Astrocyte of the spinal cord (primary cell): ENCODE results near the gene PALM.

Experiments
- DNase-seq: peaks from one replicate; pipeline ENCODE4 v3.0.0; 2011; ENCODE audit warnings: low read depth, low spot score
- H3K4me3 ChIP-seq: 2 replicates; pipeline ENCODE4 v1.5.1; 2011; ENCODE audit warnings: low read depth, mild to moderate bottlenecking, low read length, moderate library complexity
- CTCF ChIP-seq: IDR thresholded peaks from 2 replicates; pipeline ENCODE4 v1.5.1; 2012; ENCODE audit warnings: low read depth, mild to moderate bottlenecking, low read length, inconsistent platforms
- in situ Hi-C: cut with HindIII; loops from 2 replicates; pipeline ENCODE4 v1.10.0; 2017; ENCODE audit warnings: low sequenced_read_pairs

Gene PALM

GRCh38 chr19:780935-781334 lies 72.2 kb downstream of the PALM start:
- no peak for TF ChIP-seq CTCF
- in situ Hi-C loops = no loop called here
- no peak overlapping the region for H3K4me3 ChIP-seq
- no peak for DNase-seq

GRCh38 chr19:781800-782184 lies 73.1 kb downstream of the PALM start:
- in situ Hi-C loops = no loop called here
- no peak overlapping the region for H3K4me3 ChIP-seq
- TF ChIP-seq CTCF = no peak
- DNase-seq = no peak

GRCh38 chr19:782185-782877 lies 73.6 kb downstream of the PALM start:
- in situ Hi-C loops = no loop called here
- peak; percentile 60 for DNase-seq
- H3K4me3 ChIP-seq = no peak overlapping the region
- no peak for TF ChIP-seq CTCF

- DNase-seq = no peak
- no peak for TF ChIP-seq CTCF
- no peak overlapping the region for H3K4me3 ChIP-seq
- in situ Hi-C loops = no loop called here
These were observed 74.3 kb downstream of the PALM start for GRCh38 chr19:782878-783668.

- no peak for TF ChIP-seq CTCF
- no peak overlapping the region for H3K4me3 ChIP-seq
- in situ Hi-C loops = no loop called here
- DNase-seq = no peak
These were observed 75.8 kb downstream of the PALM start for GRCh38 chr19:784541-784940.

- in situ Hi-C loops = no loop called here
These were observed 78.8 kb downstream of the PALM start for GRCh38 chr19:787536-787935.

More at GRCh38 chr19:787536-787935, 78.8 kb downstream of the PALM start:
- no peak overlapping the region for H3K4me3 ChIP-seq
- DNase-seq = no peak
- TF ChIP-seq CTCF = no peak
